Measurements from ENCODE around the gene TRIM60.
"Not testable (repeated sequence)": the region's sequence is repeated elsewhere in the genome, so short reads cannot be mapped to it uniquely, and the experiment has no call there.

Gene TRIM60

DNA sequence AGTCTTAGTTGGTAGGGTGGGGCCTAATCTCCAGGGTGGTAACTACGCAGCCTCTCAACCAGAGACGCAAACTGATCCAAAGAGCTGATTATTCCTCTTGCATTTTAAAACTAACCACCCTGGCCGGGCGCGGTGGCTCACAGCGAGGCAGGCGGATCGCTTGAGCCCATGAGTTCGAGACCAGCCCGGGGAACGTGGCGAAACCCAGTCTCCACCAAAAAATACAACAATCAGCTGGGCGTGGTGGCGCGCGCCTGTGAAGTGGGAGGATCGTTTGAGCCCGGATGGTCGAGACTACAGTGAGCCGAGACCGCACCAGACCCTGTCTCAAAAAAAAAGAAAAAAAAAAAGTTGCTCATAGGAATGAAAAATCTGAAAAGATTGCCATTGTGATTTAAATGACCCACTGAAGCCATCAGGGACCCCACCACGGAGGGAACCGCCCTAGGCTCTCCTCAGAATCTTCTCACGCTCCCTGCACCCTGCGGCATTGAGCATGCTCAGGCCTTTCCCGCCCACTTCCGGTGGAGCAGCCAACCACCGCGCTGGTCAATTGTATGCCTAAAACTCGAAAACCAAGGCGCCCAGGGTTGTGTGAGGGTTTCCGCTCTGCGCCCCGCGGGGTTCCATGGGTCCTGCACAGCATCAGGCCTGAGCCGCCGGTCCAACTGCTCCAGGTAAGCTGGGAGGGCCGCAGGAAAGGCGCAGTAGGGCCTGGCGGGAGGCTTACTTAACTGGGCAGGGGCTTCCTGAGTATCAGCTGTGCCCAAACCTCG, at the start of gene TRIM60:
TRIM60 (plus strand) TSS at position 564 of the 776 bp plus-strand sequence. CDS start 8,074 bp downstream, outside the sequence.
- no peak within 1 kb of the TSS for H3K4me3 Mint-ChIP-seq
- no peaks in the 10 kb centered on the region for H3K4me1 Mint-ChIP-seq (ENCODE audit: low read depth)
- DNase-seq: no peak
- no peak within 1 kb of the TSS for H3K27ac Mint-ChIP-seq
- no peaks in the 10 kb centered on the region for H3K36me3 Mint-ChIP-seq (ENCODE audit: low read depth)
- H3K27me3 Mint-ChIP-seq: peaks cover 6% of the 10 kb centered on the region
- no peaks in the 10 kb centered on the region for H3K9me3 Mint-ChIP-seq

GRCh38 chr4:164989471-164989870, 42.3 kb upstream of the TRIM60 start:
- Mint-ChIP-seq H3K4me1 (ENCODE audit: low read depth) (no peaks in the 10 kb centered on the region), H3K9me3 (no peaks in the 10 kb centered on the region), H3K27me3 (peaks cover 13% of the 10 kb centered on the region), H3K36me3 (ENCODE audit: low read depth) (no peaks in the 10 kb centered on the region), H3K27ac (no peak overlapping the region), H3K4me3 (no peak overlapping the region)
- DNase-seq: no peak

- not testable (repeated sequence) for H3K36me3 Mint-ChIP-seq (ENCODE audit: low read depth); H3K9me3 Mint-ChIP-seq; H3K4me1 Mint-ChIP-seq (ENCODE audit: low read depth); H3K27ac Mint-ChIP-seq; H3K4me3 Mint-ChIP-seq; DNase-seq
- peaks cover 13% of the 10 kb centered on the region for H3K27me3 Mint-ChIP-seq
These were observed 41.0 kb upstream of the TRIM60 start for GRCh38 chr4:164990786-164991185.

DNA sequence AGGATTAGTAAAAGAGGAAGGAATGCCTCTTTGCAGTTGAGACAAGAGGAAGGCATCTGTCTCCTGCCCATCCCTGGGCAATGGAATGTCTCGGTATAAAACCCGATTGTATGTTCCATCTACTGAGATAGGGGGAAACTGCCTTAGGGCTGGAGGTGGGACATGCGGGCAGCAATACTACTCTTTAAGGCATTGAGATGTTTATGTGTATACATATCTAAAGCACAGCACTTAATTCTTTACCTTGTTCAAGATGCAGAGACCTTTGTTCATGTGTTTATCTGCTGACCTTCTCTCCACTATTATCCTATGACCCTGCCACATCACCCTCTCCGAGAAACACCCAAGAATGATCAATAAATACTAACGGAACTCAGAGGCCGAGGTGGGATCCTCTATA, 35.7 kb upstream of the TRIM60 start:
- not testable (repeated sequence) for H3K4me3 Mint-ChIP-seq; H3K4me1 Mint-ChIP-seq (ENCODE audit: low read depth); H3K36me3 Mint-ChIP-seq (ENCODE audit: low read depth); H3K9me3 Mint-ChIP-seq; H3K27ac Mint-ChIP-seq; DNase-seq
- H3K27me3 Mint-ChIP-seq: peaks cover 20% of the 10 kb centered on the region

- no peak for DNase-seq
- Mint-ChIP-seq H3K27ac (no peak overlapping the region), H3K27me3 (peaks cover 14% of the 10 kb centered on the region), H3K4me1 (ENCODE audit: low read depth) (no peaks in the 10 kb centered on the region), H3K9me3 (no peaks in the 10 kb centered on the region), H3K36me3 (ENCODE audit: low read depth) (no peaks in the 10 kb centered on the region), H3K4me3 (no peak overlapping the region)
These were observed 34.5 kb upstream of the TRIM60 start for GRCh38 chr4:164997324-164997723.

DNA sequence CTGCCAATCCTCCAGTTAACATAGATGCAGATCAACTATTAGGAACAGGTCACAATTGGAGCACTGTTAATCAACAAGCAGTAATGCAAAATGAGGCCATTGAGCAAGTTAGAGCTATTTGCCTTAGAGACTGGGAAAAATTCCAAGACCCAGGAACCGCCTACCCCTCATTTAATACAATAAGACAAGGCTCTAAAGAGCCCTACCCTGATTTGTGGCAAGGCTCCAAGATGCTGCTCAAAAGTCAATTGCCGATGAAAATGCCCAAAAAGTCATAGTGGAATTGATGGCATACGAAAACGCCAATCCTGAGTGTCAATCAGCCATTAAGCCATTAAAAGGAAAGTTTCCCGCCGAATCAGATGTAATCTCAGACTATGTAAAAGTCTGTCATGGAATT, 33.9 kb upstream of the TRIM60 start:
- Mint-ChIP-seq H3K4me1 (ENCODE audit: low read depth) (no peaks in the 10 kb centered on the region), H3K27me3 (peaks cover 14% of the 10 kb centered on the region), H3K27ac (no peak overlapping the region), H3K9me3 (no peaks in the 10 kb centered on the region), H3K4me3 (no peak overlapping the region), H3K36me3 (ENCODE audit: low read depth) (no peaks in the 10 kb centered on the region)
- no peak for DNase-seq

GRCh38 chr4:164998526-164999080, 33.2 kb upstream of the TRIM60 start:
- not testable (repeated sequence) for H3K36me3 Mint-ChIP-seq (ENCODE audit: low read depth); DNase-seq; H3K9me3 Mint-ChIP-seq; H3K4me3 Mint-ChIP-seq; H3K27ac Mint-ChIP-seq; H3K4me1 Mint-ChIP-seq (ENCODE audit: low read depth)
- peaks cover 15% of the 10 kb centered on the region for H3K27me3 Mint-ChIP-seq

DNA sequence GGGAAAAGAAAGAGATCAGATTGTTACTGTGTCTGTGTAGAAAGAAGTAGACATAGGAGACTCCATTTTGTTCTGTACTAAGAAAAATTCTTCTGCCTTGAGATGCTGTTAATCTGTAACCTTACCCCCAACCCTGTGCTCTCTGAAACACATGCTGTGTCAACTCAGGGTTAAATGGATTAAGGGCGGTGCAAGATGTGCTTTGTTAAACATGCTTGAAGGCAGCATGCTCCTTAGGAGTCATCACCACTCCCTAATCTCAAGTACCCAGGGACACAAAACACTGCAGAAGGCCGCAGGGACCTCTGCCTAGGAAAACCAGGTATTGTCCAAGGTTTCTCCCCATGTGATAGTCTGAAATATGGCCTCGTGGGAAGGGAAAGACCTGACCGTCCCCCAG, 29.8 kb upstream of the TRIM60 start:
- H3K4me3 Mint-ChIP-seq; H3K4me1 Mint-ChIP-seq (ENCODE audit: low read depth); H3K9me3 Mint-ChIP-seq; DNase-seq; H3K36me3 Mint-ChIP-seq (ENCODE audit: low read depth); H3K27ac Mint-ChIP-seq: not testable (repeated sequence)
- peaks cover 25% of the 10 kb centered on the region for H3K27me3 Mint-ChIP-seq

DNA sequence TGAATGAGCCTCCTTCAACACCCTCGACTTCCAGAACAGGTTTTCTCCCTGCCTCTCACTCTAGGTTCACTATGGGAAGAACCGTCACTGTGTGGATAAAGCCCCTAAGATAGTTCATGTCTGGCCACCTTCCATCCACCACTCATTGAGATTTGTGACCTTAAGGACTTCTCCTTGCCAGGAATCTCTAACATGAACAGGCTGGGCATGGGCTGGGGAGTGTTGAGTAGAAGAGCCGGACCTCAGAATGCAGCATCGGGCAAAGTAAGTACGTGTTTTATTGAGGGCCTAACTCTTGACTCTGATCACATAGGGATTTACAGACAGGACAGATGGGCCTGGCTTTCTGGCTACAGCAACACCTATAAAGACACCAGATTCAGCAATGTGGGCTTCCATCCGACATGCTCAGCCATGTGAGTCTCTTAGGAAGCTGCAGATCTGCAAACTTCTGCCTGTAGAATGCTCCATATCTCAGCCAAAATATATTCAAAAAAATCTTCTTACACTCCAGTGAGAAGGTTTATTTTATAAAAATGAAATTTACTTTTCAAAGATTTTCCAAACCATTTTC, 26.4 kb upstream of the TRIM60 start:
- no peak overlapping the region for H3K4me3 Mint-ChIP-seq
- peaks cover 30% of the 10 kb centered on the region for H3K27me3 Mint-ChIP-seq
- DNase-seq: no peak
- H3K9me3 Mint-ChIP-seq: no peaks in the 10 kb centered on the region
- H3K4me1 Mint-ChIP-seq (ENCODE audit: low read depth): peaks cover 12% of the 10 kb centered on the region
- no peaks in the 10 kb centered on the region for H3K36me3 Mint-ChIP-seq (ENCODE audit: low read depth)
- no peak overlapping the region for H3K27ac Mint-ChIP-seq

GRCh38 chr4:165006456-165006855, 25.3 kb upstream of the TRIM60 start:
- H3K4me1 Mint-ChIP-seq (ENCODE audit: low read depth): peaks cover 12% of the 10 kb centered on the region
- no peaks in the 10 kb centered on the region for H3K36me3 Mint-ChIP-seq (ENCODE audit: low read depth)
- DNase-seq: no peak
- H3K9me3 Mint-ChIP-seq: no peaks in the 10 kb centered on the region
- no peak overlapping the region for H3K4me3 Mint-ChIP-seq
- peaks cover 40% of the 10 kb centered on the region for H3K27me3 Mint-ChIP-seq
- no peak overlapping the region for H3K27ac Mint-ChIP-seq

GRCh38 chr4:165006886-165007285, 24.9 kb upstream of the TRIM60 start:
- peaks cover 12% of the 10 kb centered on the region for H3K4me1 Mint-ChIP-seq (ENCODE audit: low read depth)
- H3K9me3 Mint-ChIP-seq: no peaks in the 10 kb centered on the region
- no peak overlapping the region for H3K27ac Mint-ChIP-seq
- H3K4me3 Mint-ChIP-seq: no peak overlapping the region
- H3K36me3 Mint-ChIP-seq (ENCODE audit: low read depth): no peaks in the 10 kb centered on the region
- no peak for DNase-seq
- peaks cover 42% of the 10 kb centered on the region for H3K27me3 Mint-ChIP-seq

DNA sequence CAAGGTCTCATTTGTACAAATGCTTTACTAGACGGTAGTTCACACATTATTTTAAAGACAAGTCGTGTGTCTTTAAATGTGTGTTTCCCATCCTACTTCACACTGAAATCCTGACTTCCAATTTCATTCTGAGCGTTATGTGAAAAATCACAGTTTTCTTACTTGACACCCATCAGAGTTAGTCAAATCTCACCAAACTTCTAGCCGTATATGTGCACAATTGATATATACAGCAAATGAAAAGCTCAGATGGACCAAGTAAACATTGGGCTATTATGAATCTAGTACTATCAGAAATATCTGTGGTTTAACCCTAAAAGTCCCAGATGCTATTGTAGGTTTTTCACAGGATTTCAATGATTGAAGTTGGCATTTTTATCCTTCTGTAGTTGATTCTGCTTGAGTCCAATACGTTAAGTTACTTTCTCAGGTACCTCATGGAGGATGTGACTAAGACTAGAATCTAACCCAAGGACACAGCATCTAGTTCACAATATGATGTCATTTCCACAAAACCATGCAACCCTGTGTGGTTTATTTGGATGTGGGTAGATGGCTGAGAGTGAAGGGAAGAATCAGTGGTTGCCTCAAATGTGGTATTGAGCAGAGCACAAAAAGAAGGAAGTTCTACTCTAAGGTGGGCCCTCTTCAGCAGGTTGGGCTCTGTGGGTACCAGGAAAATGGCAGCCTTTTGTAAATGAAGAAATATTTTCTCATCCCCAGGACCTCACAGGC, 22.1 kb upstream of the TRIM60 start:
- DNase-seq: no peak
- peaks cover 12% of the 10 kb centered on the region for H3K4me1 Mint-ChIP-seq (ENCODE audit: low read depth)
- H3K27me3 Mint-ChIP-seq: peaks cover 40% of the 10 kb centered on the region
- no peak overlapping the region for H3K27ac Mint-ChIP-seq
- no peaks in the 10 kb centered on the region for H3K36me3 Mint-ChIP-seq (ENCODE audit: low read depth)
- H3K9me3 Mint-ChIP-seq: no peaks in the 10 kb centered on the region
- no peak overlapping the region for H3K4me3 Mint-ChIP-seq

GRCh38 chr4:165010487-165010886, 21.3 kb upstream of the TRIM60 start:
- H3K36me3 Mint-ChIP-seq (ENCODE audit: low read depth): no peaks in the 10 kb centered on the region
- no peak for DNase-seq
- H3K4me3 Mint-ChIP-seq: no peak overlapping the region
- no peaks in the 10 kb centered on the region for H3K9me3 Mint-ChIP-seq
- peaks cover 12% of the 10 kb centered on the region for H3K4me1 Mint-ChIP-seq (ENCODE audit: low read depth)
- H3K27ac Mint-ChIP-seq: no peak overlapping the region
- peaks cover 38% of the 10 kb centered on the region for H3K27me3 Mint-ChIP-seq

DNA sequence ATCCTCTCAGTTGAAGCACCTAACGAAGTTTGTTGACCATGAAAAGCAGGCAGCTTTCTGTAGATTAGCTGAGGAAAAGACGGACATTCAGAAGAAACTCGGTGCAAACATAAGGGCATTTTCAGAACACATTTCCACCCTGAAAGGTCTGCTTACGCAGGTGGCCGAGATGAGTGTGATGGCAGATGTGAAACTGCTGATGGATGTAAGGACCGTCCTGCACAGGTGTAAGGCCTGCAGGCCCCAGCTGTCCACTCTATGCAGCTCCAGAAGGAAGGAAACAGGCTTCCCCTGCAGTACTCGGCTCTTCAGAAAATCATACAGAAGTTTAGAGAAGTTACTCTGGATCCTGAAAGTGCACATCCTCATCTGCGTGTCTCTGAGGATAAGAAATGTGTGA, 20.8 kb upstream of the TRIM60 start:
- no peak overlapping the region for H3K4me3 Mint-ChIP-seq
- peaks cover 12% of the 10 kb centered on the region for H3K4me1 Mint-ChIP-seq (ENCODE audit: low read depth)
- H3K9me3 Mint-ChIP-seq: no peaks in the 10 kb centered on the region
- no peaks in the 10 kb centered on the region for H3K36me3 Mint-ChIP-seq (ENCODE audit: low read depth)
- H3K27me3 Mint-ChIP-seq: peaks cover 37% of the 10 kb centered on the region
- DNase-seq: no peak
- H3K27ac Mint-ChIP-seq: no peak overlapping the region

- Mint-ChIP-seq H3K9me3 (no peaks in the 10 kb centered on the region), H3K4me3 (no peak overlapping the region), H3K27ac (no peak overlapping the region), H3K36me3 (ENCODE audit: low read depth) (no peaks in the 10 kb centered on the region), H3K27me3 (peaks cover 37% of the 10 kb centered on the region), H3K4me1 (ENCODE audit: low read depth) (peaks cover 12% of the 10 kb centered on the region)
- no peak for DNase-seq
These were observed 20.4 kb upstream of the TRIM60 start for GRCh38 chr4:165011403-165011802.

Measured in activated T-cell treated with anti-CD3 and anti-CD28 coated beads, Interleukin-2, amount 50 U/mL, for 24 hours (primary cell).